GM11168 (cell line): Measurements from ENCODE around the gene MAN1B1.

Source experiments
- in situ Hi-C: fragments of 300-500 bp; cut with MboI; formaldehyde crosslinking; loops from one replicate; pipeline ENCODE4 v1.12.0; 2022; ENCODE audit warnings: low sequenced_read_pairs; ENCODE audit not compliant: unreplicated experiment

The MAN1B1 gene

DNA sequence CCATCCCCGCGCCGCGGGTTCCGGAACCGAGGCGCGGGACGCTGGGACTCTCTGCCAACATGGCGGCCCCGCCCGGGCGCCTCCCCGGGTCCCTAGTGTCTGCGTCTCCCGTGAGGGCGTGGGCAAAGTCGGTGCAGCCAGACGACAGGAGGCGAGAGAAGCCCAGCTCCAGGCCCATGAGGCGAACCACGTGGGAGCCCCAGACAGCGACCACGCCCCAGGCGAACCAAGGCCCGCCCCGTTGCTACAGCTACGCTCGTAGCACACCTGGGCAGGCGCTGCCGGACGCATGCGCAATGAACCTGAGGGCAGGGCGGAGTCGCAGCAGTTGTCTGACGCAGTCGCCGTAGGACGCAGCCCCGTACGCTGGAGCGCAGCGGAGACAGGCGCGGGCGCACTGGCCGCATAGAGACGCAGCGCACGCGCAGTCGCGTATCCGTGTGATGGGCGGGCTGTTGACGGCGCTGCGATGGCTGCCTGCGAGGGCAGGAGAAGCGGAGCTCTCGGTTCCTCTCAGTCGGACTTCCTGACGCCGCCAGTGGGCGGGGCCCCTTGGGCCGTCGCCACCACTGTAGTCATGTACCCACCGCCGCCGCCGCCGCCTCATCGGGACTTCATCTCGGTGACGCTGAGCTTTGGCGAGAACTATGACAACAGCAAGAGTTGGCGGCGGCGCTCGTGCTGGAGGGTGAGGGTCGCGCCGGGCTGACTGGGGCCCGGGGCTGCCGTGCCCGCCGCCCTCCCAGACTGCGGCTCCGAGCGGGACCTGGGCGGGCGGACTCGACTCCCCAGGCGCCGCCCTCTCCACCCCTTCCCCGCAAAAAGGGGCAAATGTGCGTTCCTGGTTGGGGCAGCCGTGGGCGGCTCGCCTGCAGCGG is at the start of gene MAN1B1:
Gene MAN1B1 (plus strand): TSS at position 455 of the 878 bp plus-strand sequence. CDS start 15 bp downstream, at position 470.
- in situ Hi-C loops, result no loop called here

DNA sequence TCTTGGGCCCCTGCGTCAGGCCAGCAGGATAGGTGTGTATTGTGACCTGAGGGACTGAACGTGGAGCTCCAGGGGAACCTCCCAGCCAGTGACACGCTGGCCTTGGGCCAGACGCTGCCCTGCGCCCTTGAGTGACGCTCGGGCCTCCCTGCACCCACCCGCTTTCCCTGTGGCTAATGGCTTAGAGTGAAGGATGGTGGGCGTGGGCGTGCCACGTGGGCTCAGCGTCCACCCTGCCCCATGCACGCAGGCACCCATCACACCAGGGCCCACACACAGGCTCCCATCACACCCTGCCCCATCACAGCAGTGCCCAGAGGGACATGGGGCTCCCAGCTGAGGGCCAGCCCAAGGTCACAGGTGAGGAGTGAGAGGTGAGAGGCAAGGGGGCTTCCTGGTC is 49.8 kb upstream of the MAN1B1 start:
- in situ Hi-C loops, result loop anchor here (10.0 kb wide), 1 partner anchor 252 kb away; no protein-coding TSS in a partner anchor

DNA sequence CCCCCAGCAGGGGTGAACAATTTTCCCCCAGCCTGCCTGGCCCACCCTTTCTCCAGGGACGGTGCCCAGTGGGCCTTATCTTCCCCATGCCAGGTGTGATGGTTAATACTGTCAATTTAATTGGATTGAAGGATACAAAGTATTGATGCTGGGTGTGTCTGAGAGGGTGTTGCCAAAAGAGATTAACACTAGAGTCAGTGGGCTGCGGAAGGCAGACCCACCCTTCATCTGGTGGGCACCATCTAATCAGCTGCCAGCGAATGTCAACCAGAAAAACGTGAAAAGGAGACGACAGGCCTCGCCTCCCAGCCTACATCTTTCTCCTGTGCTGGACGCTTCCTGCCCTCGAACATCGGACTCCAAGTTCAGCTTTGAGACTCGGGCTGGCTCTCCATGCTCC is 49.3 kb upstream of the MAN1B1 start:
- in situ Hi-C loops, result loop anchor here (10.0 kb wide), 1 partner anchor 253 kb away; no protein-coding TSS in a partner anchor

DNA sequence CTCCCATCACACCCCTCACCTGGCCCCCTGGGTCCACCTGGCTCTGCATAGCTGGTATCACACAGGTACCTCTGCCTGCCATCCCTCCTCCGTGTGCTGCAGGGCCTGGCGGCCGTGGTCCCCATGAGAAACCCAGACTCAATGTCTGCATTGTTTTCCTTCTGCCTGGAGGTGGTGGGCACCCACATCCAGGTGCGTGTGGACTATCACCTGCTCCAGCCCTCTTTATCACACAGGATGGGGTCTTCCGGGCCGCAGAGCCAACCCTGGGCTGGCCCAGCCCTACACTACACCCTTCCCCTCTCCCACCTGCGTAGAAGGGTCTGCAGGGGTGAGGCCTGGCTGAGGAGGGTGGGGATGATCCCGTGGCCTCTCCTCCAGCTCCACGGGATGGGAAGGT is 47.9 kb upstream of the MAN1B1 start:
- in situ Hi-C loops, result loop anchor here (10.0 kb wide), 1 partner anchor 254 kb away; no protein-coding TSS in a partner anchor

DNA sequence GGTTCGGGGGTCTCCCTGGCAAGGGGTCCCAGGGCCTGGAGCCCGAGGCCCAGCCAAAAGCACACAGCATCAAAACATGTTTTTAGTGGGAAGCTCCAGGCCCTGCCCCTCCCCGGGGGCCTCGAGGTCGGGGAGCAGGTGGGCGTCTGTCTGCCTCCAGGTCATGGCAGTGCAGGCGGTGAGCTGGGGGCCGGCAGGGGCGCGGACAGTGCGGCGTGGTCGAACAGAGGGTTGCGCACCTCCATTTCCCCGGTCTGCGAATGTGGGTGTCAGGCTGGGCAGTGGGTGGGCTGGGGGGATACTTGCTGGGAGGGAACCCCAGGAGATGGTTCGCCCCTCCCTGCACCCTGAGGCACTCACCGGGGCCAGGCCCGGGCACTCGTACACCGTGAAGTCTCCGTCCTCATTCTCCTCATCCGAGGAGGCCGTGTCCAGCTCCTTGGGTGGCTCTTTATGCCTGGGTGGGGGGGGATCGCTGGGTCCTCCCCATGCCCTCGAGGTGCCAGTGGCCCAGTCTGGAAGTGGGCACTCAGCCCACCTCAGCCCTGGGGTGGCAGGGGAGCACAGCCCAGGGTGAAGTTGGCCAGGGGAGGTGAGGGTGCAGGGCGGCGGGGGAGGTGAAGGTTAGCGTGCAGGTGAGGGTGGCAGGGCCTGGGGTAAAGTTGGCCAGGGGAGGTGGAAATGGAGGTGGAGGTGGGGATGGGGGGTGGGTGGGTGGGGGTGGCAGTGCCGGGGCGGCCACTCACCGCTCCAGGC is 47.0 kb upstream of the MAN1B1 start:
- in situ Hi-C loops, result loop anchor here (10.0 kb wide), 1 partner anchor 255 kb away; no protein-coding TSS in a partner anchor

DNA sequence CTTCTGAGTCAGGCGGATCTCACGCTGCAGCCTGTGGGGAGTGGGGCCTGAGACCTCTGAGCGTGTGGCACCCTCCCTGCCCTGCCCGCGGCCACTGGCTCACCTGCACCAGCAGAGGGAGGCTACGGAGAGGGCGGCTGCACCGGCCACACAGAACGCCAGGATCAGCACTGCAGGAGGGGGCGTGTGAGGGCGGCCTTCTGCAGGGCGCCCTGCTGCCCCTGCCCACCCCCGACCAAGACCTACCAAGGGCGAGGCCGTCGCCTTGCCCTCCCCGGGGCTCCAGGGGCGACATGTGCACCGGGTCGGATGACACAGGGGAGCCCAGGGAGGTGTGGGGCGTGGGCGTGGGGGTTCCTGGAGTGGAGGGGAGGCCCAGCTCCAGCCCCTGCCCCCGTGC is 46.2 kb upstream of the MAN1B1 start:
- in situ Hi-C loops, result no loop called here

DNA sequence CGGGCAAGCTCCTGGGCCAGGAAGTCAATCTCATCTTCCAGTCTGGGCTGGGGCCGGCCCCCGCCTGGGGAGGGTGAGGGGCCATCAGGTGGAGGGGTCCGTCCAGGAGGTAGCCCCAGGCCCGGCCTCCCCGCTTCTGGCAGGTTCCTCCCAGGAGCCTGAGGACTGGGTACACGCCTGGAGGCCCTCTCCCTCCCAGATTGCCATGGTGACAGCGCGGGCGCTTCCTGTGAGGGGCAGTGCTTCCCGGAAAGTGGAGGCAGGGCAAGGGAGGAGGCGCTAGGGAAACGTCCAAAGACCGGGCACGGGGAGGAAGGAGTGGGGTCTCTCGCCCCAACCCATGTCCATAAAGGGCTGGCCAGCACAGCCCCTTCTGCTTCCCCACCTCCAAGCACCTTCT is 45.7 kb upstream of the MAN1B1 start:
- in situ Hi-C loops, result no loop called here

DNA sequence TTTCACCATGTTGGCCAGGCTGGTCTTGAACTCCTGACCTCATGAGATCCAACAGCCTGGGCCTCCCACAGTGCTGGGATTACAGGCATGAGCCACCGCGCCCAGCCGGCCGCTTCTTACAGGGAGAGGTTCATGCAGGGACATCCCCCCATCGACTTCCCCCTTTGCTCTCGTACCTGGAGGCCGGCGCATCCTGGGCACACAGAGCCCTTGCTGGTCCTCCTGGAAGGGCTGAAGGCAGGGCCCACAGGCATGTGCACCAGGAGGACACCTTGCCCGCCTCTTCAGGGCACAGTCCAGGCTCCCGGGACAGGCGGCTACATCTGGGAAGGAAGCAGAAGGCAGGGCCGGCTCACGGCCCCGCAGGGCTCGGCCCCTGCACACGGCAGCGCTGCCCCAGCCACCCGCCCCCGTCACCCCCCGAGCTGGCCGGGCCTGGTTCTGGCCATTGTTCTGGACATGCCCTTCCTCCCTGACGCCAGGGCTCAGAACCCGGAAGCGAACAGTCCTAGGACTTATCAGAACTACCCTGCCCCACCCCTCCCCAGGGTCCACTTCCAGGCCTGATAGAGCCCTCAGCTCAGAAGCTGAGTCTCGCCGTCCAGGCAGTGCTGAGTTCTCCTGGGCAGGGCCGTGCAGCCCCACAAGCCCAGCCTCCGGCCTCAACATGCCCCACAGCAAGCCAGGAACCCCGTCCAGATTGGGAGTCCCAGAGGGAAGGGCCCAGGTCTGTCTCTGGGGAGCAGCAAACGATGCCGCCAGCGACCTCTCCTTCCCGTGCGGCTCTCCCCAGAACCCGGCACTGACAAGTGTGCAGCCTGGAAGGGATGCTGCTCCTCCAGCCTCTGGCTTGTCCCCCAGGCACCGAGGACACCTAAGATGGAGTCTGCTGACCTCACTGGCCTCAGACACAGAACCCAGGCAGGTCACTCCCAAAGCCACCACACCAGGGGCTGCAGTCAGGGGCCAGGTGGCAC is 43.7 kb upstream of the MAN1B1 start:
- in situ Hi-C loops, result no loop called here

DNA sequence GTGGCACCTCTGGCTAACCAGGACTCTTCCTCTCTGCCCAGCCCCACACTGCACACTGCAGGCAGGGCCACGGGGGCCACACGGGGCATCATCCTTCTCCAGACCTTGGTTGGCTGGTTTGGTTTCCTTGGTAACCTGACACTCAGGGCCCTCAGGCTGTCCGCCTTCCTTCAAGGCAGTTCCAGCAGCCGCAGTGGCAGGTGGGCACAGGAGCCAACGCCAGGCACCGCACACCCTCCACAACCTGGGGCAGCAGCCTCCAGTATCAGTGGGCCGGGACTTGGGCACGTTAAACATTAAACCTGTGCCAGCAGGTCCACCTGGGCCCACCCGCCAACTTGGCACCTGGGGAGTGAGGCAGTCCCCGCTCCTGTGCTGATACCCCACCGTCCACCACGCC is 42.7 kb upstream of the MAN1B1 start:
- in situ Hi-C loops, result no loop called here

DNA sequence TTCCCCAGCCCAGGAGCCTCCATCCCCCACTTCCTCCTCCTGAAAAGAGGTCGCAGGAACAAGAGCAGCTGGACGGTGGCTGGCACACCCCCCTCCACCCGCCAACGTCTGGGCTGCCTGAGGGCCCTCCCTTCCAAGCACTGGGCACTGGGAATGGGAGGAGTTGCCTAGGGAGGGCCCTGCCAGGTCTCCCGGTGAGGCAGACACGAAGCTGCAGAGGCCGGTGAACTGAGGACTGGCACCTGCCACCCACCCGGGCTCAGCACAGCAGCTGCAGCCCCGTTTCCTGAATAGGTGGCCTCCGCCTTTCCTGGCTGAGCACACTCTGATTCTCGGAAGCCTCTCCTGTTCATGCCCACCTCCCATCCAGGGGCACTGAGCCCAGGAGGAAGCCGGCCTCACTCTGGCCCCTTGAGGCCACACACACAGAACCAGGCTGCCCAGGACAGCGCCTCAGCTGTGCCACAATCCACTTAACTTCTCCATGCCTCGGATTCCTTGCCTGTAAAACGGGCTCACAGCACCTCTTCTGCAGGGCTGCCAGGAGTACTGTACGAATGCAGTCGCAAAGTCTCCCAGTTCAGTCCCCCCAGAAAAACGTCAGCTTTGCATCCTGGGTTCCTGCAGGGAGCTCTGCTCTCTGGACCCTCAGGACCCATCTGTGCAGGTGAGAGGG is 42.1 kb upstream of the MAN1B1 start:
- in situ Hi-C loops, result no loop called here

DNA sequence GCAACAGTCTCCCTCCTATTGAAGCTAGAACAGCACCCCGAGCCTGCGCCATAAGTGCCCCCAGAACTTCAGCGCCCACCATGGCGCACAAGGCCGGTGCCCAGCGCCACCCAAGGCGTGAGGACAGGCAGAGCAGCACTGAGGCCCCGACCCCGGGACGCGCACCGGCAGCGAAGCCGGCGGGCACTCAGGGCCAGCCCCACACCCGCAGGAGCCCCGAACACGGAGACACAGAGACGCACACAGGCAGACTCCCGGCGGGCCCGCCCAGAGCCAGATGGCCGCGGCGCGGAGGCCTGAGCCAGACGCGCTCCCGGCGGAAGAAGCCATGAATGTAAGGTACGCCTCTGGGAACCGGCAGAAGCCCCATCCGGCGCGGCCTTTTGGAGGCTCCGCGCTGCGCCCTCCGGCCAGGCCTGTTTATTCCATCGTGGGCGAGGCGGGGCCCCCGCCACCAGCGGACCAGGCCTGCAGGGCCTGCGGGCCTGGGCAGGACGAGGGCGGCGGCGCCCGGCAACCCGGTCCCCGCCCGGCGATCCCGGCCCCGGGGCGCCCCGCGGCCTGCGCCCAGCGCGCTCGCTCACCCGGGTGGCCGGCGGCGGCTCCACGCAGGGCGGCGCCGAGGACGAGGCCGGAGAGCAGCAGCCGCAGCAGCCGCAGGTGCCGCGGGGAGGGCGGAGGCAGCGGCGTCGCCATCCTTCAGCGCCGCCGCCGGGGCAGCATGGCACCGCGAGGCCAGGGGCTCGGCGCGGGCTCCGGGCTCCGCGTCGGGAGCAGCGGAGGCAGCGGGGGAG is 41.3 kb upstream of the MAN1B1 start:
- in situ Hi-C loops, result no loop called here

DNA sequence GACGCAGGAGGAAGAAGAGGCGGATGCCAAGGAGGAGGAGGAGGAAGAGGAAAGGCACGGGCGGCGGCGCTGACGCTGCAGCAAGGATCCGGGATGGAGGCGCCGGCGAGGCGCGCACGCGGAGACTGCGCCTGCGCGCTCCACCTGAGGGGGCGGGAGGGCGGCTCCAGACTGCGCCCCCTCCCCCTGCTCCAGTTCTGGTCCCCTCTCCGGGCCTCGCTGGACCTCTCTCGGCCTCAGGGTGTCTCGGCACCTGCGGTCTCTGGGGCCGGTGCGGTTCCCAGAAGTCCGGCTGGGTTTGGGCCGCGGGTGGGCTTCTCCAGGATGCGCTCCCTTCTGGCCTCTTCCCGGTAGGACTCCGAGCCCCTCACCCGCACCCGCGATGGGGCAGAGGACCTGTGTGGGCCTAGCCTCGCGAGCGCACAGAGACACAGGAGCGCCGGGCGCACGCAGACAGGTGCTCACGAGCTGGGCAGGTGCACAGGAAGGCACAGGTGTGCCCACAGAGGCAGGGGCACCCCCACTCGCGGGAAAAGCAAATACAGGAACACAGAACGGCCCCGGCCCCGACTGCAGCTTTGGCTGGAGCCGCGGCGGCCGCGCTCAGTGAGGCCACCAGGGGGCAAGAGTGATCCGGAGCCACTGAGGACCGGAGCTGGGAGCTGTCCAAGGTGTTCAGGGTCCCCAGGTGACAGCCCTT is 40.5 kb upstream of the MAN1B1 start, which contains the start of gene NPDC1:
Gene NPDC1 (minus strand): TSS at position 90 of the 700 bp plus-strand sequence. CDS start 188 bp downstream, outside the sequence.
- in situ Hi-C loops, result no loop called here

DNA sequence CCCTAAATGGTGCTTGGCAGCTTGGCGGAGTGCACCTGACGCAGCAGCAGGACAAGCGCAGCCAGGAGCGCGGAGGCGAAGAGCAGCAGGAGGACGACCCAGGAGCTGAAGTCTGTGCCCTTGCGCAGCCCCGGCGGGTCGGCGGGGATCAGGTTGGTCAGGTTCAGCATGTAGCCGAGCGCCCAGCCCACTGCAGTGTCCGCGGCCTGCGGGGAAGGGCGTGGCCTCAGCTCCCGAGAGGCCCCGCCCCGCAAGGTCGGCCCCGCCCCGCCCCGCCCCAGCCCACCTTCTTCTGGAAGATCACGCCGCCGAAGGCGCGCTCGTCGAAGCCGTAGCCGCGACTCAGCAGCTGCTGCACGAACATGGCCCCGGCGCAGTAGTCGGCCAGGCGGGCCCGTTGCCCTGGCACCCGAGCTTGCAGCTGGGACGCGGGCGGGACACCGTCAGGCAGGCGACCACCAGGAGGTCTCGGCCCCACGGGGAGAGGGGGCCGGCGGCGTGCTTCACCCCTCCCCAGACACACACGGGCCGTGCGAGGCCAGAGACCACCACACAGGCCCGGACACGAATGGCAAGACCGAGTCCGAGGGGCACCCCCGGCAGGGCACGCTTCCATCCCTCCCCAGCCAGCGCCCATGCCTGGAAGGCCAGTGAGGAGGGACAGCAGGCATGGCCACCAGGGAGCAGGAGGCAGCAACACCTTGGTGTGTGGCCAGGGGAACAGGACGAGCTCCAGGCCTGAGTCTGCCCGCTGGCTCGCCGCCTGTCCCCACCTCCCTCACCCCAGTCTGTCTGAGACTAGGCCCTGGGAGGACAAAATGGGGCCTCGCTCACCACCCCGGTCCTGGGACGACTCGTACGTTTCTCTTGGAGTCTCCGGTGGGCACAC is 37.9 kb upstream of the MAN1B1 start:
- in situ Hi-C loops, result no loop called here

DNA sequence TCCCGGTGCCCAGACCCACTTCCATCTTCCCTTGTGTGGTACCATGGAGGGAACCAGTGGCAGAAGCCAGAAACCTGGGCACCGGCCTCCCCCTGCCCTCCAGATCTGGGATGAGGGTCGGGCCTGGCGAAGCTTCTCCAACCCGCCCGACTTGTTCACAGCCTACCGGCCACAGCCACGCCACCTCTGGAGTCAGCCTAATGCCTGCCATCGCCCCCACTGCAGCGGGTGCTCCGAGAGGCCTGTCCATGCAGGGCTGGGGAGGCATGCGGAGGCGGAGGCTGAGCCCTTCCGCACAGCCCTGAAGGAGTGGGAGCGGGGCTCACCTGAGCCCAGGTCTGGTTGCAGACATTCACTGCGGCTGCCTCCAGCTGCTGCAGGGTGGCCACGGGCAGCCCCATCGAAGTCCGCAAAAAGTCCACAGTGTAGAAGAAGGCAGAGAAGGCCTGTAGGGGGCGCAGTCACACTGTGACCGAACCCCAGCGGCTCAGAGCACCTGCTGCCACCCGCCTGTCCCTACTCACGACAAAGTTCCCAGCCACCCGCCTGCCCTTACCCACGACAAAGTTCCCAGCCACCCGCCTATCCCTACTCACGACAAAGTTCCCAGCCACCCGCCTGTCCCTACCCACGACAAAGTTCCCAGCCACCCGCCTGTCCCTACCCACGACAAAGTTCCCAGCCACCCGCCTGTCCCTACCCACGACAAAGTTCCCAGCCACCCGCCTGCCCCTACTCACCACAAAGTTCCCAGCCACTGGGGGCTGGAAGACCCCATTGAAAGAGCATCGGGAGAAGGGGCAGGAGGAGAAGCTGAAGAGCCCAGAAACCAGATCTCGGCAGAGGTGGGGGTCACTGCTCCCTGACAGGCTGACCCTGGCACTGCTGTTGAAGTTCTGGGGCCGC is 37.0 kb upstream of the MAN1B1 start:
- in situ Hi-C loops, result no loop called here

DNA sequence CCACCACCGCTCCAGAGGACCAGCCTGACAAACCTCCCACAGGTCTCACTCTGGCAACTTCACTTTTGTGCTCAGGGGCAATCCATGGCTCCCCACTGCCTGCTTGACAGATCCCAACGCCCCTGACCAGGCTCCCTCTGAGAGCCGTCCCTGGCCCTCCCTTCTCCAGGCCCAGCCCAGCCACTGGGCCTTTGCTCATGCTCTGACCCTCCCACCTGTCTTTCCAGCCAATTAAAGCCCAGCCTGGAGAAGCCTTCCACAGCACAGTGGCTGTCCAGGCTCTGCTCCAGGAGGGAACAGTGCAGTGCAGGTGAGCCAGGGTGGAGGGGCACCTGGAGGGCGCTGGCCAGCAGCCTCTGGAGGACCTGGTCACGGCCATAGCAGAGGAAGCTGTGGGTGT is 36.2 kb upstream of the MAN1B1 start:
- in situ Hi-C loops, result no loop called here

DNA sequence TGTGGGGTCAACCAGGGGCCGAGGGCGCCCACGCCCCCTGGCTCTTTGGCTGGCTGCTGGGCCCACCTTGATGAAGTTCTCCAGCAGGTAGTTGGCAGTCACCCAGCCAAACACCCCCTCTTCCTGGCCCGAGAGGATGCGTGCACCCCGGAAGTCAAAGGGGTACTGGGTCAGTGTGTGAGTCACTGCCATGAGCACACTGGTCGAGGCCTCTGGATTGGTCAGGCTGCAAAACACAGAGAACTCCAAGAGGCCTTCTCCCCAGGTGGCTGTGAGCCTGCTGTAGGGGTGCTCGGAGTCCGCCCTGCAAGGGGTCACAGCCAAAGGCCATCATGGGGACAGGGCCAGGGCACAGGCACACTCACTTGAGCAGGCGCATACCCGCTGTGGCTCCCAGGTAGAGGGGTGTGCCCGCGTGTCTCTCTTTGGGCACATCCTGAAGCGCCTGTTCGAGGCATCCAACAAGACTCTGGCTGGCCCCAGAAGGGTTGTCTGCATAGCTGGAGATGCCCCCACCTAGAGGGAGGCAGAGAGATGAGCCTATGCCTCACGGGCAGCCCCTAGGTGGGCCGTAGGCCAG is 35.5 kb upstream of the MAN1B1 start:
- in situ Hi-C loops, result no loop called here
